Measurements from ENCODE around the gene SH3D19. TPM values are rescaled to one million over a fixed set of nuclear protein-coding genes. Genes with fewer than 3 reads are reported as not detected.

Gene SH3D19
- total and polyA plus RNA-seq, 2 of the 4 experiments (the other 2 are of a cell fraction): 14.4 to 27.2 TPM

DNA sequence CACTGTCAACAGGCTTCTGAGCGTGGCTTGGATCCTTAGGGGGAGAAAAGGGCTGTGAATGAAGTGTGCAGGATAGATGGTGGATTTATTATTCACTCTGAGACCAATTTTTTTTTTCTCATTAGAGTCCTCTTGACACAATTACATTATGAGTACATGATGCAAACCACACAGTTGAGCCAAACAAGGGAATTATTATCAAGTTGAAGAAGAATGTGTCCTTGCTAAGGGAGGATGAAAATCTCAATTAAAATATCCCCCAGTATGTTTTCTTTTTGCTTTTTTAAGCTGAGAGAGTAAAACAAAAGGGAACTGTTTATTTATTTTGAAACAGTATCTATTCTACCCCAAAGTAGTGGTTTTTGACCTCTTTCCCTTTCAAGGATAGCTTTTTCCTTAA is 185.6 kb downstream of the SH3D19 start:
- Histone ChIP-seq H3K4me1 (ENCODE audit: control insufficient read depth, insufficient read depth, low read length) (peaks cover 3% of the 10 kb centered on the region; the same call in 1 of the 2 replicates), H3K9ac (ENCODE audit: low read depth, low read length) (no peak overlapping the region), H3K4ac (ENCODE audit: low read depth, low read length) (no peak overlapping the region), H3K23ac (ENCODE audit: low read depth, low read length) (no peak overlapping the region), H2AK9ac (replicated peaks; ENCODE audit: low read depth, low read length, poor library complexity) (no peak overlapping the region), H4K5ac (ENCODE audit: low read depth, low read length) (no peak overlapping the region), H3K9me1 (ENCODE audit: insufficient read depth, low read length) (no peaks in the 10 kb centered on the region; the same call in 1 of the 2 replicates), H3K18ac (ENCODE audit: low read depth, low read length) (no peak overlapping the region; the same call in 1 of the 2 replicates), H3K27ac (ENCODE audit: insufficient read depth, low read length) (no peak overlapping the region), H3K14ac (replicated peaks; ENCODE audit: low read depth, low read length) (no peak overlapping the region), H3K4me2 (ENCODE audit: low read depth, low read length) (no peak overlapping the region), H4K20me1 (ENCODE audit: insufficient read depth, low read length) (no peaks in the 10 kb centered on the region; the same call in 1 of the 2 replicates), H3K56ac (ENCODE audit: extremely low read depth, insufficient read depth, low read length) (no peak overlapping the region), H2BK5ac (ENCODE audit: low read depth, low read length, poor library complexity, severe bottlenecking) (no peak overlapping the region), H3K79me1 (ENCODE audit: low read depth in 1 of 2, low read length in 2 of 2) (no peaks in the 10 kb centered on the region), H3K4me3 (ENCODE audit: insufficient read depth, low read depth, low read length) (no peak overlapping the region), H4K91ac (ENCODE audit: insufficient read depth, low read depth, low read length) (no peak overlapping the region), H2BK15ac (ENCODE audit: low read depth, low read length) (no peak overlapping the region), H2AK5ac (ENCODE audit: low read depth, low read length) (no peak overlapping the region), H2BK20ac (ENCODE audit: low read depth, low read length) (no peak overlapping the region), H3K36me3 (ENCODE audit: control insufficient read depth, insufficient read depth, low read length) (peaks cover 7% of the 10 kb centered on the region; the same call in 1 of the 2 replicates), H2AFZ (replicated peaks; ENCODE audit: low read length, poor library complexity) (no peak overlapping the region), H4K8ac (ENCODE audit: low read depth in 2 of 2, low read length in 2 of 2) (no peak overlapping the region), H3K27me3 (ENCODE audit: control insufficient read depth, insufficient read depth, low read length) (no peaks in the 10 kb centered on the region), H3K9me3 (ENCODE audit: control insufficient read depth, insufficient read depth, low read length) (no peaks in the 10 kb centered on the region), H2BK120ac (ENCODE audit: low read depth, low read length) (no peak overlapping the region)
- WGBS, 2 experiments (ENCODE audit: extremely low coverage in 2 of 2, insufficient read length in 1 of 2): no CpG with 5 or more reads among the region's 1 CpG
- in situ Hi-C loops (cut with MboI; ENCODE audit: low sequenced_read_pairs) (no loop called here), dilution Hi-C loops (cut with HindIII; ENCODE audit: low sequenced_read_pairs, unreplicated experiment) (no loop called here), intact Hi-C loops (cut with micrococcal nuclease) (no loop called here)
- DNase-seq (no peak), ATAC-seq (ENCODE audit: low read depth) (no peak)
- TF ChIP-seq, protein P1, sequence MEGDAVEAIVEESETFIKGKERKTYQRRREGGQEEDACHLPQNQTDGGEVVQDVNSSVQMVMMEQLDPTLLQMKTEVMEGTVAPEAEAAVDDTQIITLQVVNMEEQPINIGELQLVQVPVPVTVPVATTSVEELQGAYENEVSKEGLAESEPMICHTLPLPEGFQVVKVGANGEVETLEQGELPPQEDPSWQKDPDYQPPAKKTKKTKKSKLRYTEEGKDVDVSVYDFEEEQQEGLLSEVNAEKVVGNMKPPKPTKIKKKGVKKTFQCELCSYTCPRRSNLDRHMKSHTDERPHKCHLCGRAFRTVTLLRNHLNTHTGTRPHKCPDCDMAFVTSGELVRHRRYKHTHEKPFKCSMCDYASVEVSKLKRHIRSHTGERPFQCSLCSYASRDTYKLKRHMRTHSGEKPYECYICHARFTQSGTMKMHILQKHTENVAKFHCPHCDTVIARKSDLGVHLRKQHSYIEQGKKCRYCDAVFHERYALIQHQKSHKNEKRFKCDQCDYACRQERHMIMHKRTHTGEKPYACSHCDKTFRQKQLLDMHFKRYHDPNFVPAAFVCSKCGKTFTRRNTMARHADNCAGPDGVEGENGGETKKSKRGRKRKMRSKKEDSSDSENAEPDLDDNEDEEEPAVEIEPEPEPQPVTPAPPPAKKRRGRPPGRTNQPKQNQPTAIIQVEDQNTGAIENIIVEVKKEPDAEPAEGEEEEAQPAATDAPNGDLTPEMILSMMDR (conservative IDR thresholded peaks at IDR 0.05; ENCODE audit: low read depth, low read length): no peak
- no peak for TF ChIP-seq CHD1 (IDR thresholded peaks at IDR 0.05; ENCODE audit: low read depth, low read length)
- TF ChIP-seq, protein P2, sequence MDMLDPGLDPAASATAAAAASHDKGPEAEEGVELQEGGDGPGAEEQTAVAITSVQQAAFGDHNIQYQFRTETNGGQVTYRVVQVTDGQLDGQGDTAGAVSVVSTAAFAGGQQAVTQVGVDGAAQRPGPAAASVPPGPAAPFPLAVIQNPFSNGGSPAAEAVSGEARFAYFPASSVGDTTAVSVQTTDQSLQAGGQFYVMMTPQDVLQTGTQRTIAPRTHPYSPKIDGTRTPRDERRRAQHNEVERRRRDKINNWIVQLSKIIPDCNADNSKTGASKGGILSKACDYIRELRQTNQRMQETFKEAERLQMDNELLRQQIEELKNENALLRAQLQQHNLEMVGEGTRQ (IDR thresholded peaks at IDR 0.05; ENCODE audit: low read depth, low read length): no peak
- no peak for TF ChIP-seq RFX5 (IDR thresholded peaks at IDR 0.05; ENCODE audit: low read depth, low read length)
- no peak for TF ChIP-seq FOS (IDR thresholded peaks at IDR 0.05; ENCODE audit: low read depth, low read length)
- no peak for TF ChIP-seq CEBPB (IDR thresholded peaks at IDR 0.05; ENCODE audit: low read depth, low read length)
- TF ChIP-seq RCOR1 (IDR thresholded peaks at IDR 0.05; ENCODE audit: insufficient replicate concordance, low read length): no peak
- TF ChIP-seq POLR2A (IDR thresholded peaks at IDR 0.05; ENCODE audit: low read depth, low read length): no peak
- TF ChIP-seq NFE2L2 (IDR thresholded peaks at IDR 0.05; ENCODE audit: low read depth, low read length): no peak
- TF ChIP-seq RAD21 (IDR thresholded peaks at IDR 0.05; ENCODE audit: low read length): no peak
- TF ChIP-seq MAFK (IDR thresholded peaks at IDR 0.05; ENCODE audit: low read depth, low read length): no peak
- TF ChIP-seq, protein P3, sequence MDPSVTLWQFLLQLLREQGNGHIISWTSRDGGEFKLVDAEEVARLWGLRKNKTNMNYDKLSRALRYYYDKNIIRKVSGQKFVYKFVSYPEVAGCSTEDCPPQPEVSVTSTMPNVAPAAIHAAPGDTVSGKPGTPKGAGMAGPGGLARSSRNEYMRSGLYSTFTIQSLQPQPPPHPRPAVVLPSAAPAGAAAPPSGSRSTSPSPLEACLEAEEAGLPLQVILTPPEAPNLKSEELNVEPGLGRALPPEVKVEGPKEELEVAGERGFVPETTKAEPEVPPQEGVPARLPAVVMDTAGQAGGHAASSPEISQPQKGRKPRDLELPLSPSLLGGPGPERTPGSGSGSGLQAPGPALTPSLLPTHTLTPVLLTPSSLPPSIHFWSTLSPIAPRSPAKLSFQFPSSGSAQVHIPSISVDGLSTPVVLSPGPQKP (IDR thresholded peaks at IDR 0.05; ENCODE audit: borderline replicate concordance, low read depth, low read length): no peak
- no peak for TF ChIP-seq MAZ (IDR thresholded peaks at IDR 0.05; ENCODE audit: borderline replicate concordance, low read depth, low read length)
- BruUV-seq (replicated peaks): no TSS peak
- ChIA-PET POLR2A (ENCODE audit: unreplicated experiment) (no interaction called here), CTCF (interaction anchor here (0.7 kb wide), 1 partner anchor 8 kb away, joined by 3 read pairs; no protein-coding TSS in a partner anchor)
